Femur (tissue), 1 donor: Measurements from ENCODE around the gene GBF1.
"Not testable (repeated sequence)": the region's sequence is repeated elsewhere in the genome, so short reads cannot be mapped to it uniquely, and the experiment has no call there.

ENCODE experiments used
- DNase-seq: peaks from one replicate; pipeline ENCODE4 v3.0.0-alpha.2; 2017

The GBF1 gene

GRCh38 chr10:102234888-102235597 is 10.3 kb upstream of the GBF1 start:
- DNase-seq: peak; percentile 53

- DNase-seq: no peak
Measured at GRCh38 chr10:102235598-102235920, 9.8 kb upstream of the GBF1 start.

- DNase-seq: no peak
Measured at GRCh38 chr10:102236006-102236405, 9.3 kb upstream of the GBF1 start.

- no peak for DNase-seq
Measured at GRCh38 chr10:102237711-102238252, 7.5 kb upstream of the GBF1 start.

- DNase-seq: no peak
Measured at GRCh38 chr10:102240467-102241031, 4.8 kb upstream of the GBF1 start.

GRCh38 chr10:102241032-102241443 is 4.3 kb upstream of the GBF1 start:
- DNase-seq: no peak

- peak; percentile 98 for DNase-seq
Measured at GRCh38 chr10:102241444-102242117, 3.8 kb upstream of the GBF1 start, which contains the start of gene PITX3. Gene PITX3 (minus strand): TSS chr10:102241512. CDS start chr10:102232080, 9,432 bp downstream.

GRCh38 chr10:102242118-102242485 is 3.2 kb upstream of the GBF1 start:
- DNase-seq: no peak

- DNase-seq: no peak
Measured at GRCh38 chr10:102243309-102243708, 2.0 kb upstream of the GBF1 start.

GRCh38 chr10:102245932-102246251 is 560 bp downstream of the GBF1 start:
- no peak for DNase-seq

GRCh38 chr10:102246261-102246660 is 929 bp downstream of the GBF1 start:
- DNase-seq: no peak

- DNase-seq: no peak
Measured at GRCh38 chr10:102247734-102248133, 2.4 kb downstream of the GBF1 start.

- DNase-seq: not testable (repeated sequence)
Measured at GRCh38 chr10:102252508-102252907, 7.2 kb downstream of the GBF1 start.

GRCh38 chr10:102254426-102254825 is 9.1 kb downstream of the GBF1 start:
- DNase-seq: no peak

- no peak for DNase-seq
Measured at GRCh38 chr10:102255404-102255803, 10.1 kb downstream of the GBF1 start.

GRCh38 chr10:102261196-102261595 is 15.9 kb downstream of the GBF1 start:
- DNase-seq: no peak

GRCh38 chr10:102261842-102262241 is 16.5 kb downstream of the GBF1 start:
- DNase-seq: no peak

GRCh38 chr10:102262744-102263370 is 17.5 kb downstream of the GBF1 start:
- no peak for DNase-seq

- DNase-seq: no peak
Measured at GRCh38 chr10:102264371-102264770, 19.0 kb downstream of the GBF1 start.

- DNase-seq: no peak
Measured at GRCh38 chr10:102266670-102267069, 21.3 kb downstream of the GBF1 start.

- no peak for DNase-seq
Measured at GRCh38 chr10:102267748-102268147, 22.4 kb downstream of the GBF1 start.

- no peak for DNase-seq
Measured at GRCh38 chr10:102268375-102268888, 23.1 kb downstream of the GBF1 start.

GRCh38 chr10:102269017-102269416 is 23.7 kb downstream of the GBF1 start:
- DNase-seq: peak; percentile 45
